ENCODE results near the gene ALKBH8.
"Not testable (repeated sequence)": the region's sequence is repeated elsewhere in the genome, so short reads cannot be mapped to it uniquely, and the experiment has no call there.

ALKBH8 gene, protein sequence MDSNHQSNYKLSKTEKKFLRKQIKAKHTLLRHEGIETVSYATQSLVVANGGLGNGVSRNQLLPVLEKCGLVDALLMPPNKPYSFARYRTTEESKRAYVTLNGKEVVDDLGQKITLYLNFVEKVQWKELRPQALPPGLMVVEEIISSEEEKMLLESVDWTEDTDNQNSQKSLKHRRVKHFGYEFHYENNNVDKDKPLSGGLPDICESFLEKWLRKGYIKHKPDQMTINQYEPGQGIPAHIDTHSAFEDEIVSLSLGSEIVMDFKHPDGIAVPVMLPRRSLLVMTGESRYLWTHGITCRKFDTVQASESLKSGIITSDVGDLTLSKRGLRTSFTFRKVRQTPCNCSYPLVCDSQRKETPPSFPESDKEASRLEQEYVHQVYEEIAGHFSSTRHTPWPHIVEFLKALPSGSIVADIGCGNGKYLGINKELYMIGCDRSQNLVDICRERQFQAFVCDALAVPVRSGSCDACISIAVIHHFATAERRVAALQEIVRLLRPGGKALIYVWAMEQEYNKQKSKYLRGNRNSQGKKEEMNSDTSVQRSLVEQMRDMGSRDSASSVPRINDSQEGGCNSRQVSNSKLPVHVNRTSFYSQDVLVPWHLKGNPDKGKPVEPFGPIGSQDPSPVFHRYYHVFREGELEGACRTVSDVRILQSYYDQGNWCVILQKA

DNA sequence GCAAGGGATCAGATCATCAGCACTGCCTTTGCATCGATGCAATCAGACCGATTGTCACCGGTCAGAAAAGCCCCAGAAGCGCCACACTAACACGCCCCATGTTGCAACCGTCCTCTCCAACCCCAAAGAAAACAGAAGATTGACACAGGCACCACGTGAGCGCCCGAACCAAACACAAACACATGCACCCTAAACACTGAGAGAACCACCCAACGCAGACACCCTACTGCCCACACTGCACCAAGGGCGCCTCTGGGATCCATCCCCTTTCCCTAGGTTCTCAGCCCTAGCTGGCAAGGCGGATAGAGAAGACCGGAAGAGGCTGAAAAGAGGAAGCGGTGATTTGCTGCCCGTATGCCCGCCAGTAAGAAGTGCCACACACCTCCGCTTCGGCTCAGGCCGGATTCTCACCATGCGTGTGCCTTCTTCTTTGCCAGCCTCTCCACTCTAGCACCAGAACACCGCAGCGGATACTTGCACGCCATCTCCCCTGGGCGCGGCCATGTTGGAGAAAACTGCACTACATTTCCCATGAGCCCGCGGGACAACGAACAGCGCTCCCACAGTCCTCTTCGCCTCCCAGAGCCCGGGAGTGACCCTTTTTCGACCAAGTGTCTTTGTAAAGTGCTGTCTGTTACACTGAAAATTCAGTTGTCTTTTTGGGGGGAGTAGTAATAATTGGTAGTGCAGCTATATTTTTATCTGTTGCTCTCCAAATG lies at the start of gene ALKBH8:
Gene ALKBH8, minus strand, starts transcription at position 517 of the 719 bp plus-strand sequence. CDS start 4,842 bp downstream, outside the sequence.
- peak; percentile 62 to 65 for DNase-seq (ENCODE audit: low read depth in 2 of 2)

DNA sequence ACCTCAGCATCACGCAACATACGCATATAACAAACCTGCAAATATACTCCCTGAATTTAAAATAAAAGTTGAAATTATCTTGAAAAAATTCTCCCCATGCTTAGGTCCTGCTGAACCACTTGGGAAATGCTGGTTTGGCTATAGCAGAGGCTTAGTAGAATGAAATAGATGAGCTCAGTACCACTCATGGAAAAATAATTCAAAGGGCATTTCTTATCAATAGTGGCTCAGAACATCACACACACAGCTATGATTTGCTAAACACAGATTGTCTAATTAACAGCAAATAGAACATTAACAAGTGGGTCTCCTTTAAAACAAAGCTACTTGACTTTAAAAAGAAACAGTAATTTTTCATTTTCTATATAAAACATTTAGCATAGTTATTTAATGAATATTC lies 46.9 kb upstream of the ALKBH8 start:
- DNase-seq (ENCODE audit: low read depth in 2 of 2), result no peak

DNA sequence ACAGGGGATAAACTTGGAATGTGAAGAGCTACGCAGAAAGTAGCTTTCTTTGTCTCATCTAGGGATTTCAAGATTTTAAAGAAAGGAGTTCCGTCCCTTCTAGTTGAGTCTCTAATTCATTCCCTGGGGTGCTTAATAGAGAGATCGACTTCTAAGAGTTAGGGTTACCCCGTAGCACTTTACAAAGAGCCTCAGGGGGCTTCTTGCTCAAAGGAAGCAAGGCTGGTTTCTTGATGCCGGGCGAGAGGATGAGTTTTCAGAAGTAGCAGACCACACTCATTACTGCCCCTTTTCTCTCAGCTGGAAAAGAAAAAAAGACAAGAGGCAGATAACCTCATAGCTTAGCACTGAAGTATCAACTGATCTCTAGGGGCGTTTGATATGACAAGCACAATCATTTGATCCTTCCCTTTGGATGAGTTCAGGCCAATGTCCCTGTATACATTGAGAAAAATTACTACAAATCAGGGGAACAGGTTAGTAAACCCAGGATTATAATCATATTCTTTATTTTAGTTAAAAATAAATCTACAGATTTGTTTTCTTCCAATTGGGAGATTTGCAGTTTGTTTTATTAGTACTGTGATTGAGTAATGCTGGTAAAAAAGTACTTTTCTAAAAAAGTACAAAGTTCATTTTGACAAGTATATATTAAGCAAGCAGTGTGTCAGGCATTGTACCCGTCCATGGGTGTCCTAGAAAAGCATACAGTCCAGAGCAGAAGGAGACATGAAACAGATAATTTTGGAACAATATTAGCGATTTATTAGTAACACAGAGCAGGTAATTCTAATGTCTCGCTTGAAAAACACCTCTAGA lies 44.1 kb upstream of the ALKBH8 start:
- DNase-seq (ENCODE audit: low read depth in 2 of 2), result no peak

DNA sequence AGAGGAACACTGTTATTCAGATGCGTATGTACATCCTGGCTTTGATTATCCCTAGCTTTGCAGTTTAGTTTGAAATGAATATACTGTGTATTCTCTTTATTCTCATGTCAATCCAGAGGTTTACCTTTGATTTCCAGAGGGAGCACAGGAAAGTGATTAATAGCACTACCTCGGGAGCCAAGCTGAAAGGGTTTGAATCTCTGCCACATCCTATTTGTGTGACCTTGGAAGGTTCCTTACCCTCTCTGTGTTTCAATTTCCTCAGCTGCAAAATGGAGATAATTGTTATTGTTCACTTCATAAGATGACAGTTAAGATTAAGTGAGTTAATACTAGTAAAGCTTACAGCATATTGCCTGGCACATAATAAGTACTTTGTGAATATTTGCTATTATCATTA lies 43.3 kb upstream of the ALKBH8 start:
- DNase-seq (ENCODE audit: low read depth in 2 of 2), result no peak

DNA sequence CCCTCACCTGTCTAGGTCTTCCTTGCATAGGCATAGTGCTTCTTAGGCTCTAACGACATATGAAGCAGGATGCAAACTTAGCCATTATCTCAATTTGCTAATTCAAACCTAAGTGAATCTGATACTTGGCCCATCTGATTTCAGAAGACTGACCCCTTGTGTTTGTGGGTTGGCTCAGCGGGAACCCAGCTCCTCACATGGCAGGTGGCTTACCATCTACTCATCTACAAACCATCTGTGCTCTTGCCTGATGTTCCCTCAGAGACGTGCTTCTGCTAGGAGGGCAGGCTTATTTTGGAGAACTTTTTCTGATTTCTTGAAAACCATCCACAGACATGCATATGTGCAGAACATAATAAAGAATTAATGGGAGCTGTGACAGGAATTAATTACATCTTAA lies 40.6 kb upstream of the ALKBH8 start:
- no peak for DNase-seq (ENCODE audit: low read depth in 2 of 2)

DNA sequence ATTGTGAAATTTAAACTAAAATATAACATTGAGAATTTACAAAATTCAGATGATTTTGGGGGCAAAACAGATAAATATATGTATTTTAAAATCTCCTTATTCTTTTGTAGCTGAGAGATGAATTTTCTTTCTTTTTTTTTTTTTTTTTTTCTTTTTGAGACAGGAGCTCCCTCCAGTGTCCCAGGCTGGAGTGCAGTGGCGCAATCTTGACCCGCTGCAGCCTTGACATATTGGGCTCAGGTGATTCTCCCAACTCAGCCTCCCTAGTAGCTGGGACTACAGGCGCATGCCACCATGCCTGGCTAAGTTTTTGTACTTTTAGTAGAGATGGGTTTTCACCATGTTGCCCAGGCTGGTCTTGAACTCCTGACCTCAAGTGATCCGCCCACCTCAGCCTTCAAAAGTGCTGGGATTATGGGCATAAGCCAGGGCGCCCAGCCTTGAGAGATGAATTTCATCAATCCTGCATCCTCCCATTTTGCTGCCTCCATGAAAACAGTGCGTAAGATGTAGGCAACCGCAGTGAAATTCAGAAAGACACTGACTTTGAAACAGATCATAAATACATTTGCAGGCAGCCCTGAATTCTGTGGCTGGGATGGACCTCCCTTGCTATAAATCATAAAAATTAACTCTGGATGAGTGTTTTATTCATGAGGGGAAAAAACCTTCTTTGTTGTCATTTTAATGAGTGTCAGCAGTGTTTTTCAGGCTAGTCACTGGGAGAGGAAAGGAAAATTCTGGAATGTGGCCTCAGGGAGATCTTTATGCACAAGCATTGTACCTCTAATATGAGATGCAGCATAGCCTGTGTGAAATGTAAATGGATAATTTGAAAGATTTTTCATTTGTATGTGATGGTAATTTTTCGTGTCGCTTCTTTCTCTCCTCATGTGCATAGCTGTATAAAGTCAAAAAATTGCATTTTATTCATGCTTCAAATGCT lies 39.8 kb upstream of the ALKBH8 start:
- no peak for DNase-seq (ENCODE audit: low read depth in 2 of 2)

DNA sequence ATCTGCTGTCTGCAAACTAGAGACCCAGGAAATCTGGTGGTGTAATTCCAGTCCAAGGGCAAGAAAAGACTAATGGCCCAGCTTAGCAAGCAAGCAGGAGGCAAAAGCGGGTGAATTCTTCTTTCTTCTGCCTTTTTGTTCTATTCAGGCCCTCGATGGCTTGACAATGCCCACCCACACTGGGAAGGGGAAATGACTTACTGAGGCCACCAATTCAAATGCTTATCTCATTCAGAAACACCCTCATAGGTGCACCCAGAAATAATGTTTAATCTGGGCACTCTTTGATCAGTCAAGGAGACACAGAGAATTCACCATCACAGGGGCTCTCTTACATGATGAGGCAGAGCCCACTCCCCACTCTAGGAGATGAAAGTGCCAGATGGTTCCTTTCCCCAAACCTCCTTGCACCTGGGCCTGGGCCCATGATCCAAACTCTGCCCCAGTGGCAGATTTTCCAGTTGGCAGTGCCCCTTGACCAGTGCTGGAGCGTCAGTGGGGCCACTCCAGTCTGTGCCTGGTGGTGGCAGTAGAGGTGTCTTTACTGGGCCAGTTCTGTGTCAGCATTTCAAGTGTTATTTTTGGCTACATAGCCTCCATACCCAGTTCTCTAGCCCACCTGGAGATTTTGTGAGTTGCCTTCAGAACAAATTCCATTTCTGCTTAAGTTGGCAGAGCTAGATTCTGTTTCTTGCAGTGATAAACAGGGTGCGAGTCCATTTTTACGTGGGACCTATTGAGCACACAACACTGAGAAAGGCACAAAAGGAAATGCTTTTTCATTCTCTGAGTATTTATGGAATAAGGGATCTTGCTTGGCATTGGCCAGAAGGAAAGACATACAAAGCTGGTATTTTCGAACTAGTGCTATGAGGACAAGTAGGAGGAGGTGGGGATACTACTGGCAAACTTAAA lies 32.9 kb upstream of the ALKBH8 start:
- DNase-seq (ENCODE audit: low read depth in 2 of 2), result no peak

DNA sequence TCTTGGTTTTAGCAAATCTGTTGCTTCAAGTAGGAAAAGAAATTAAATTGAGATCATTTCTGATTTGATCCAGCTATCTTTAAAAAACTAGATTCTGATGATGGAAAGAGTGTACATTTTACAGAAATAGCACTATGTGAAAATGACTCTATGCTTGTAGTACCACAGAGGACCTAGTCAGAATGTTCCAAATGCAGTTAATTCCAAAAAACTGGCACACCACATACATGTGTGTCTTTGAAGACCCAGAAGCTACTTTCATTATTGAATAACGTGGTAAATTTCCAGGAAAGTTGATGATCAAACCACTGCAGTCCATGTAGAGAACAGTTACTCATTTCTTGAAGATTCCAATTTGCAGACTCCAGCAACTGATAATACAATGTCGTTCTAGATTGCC lies 29.2 kb upstream of the ALKBH8 start:
- no peak for DNase-seq (ENCODE audit: low read depth in 2 of 2)

DNA sequence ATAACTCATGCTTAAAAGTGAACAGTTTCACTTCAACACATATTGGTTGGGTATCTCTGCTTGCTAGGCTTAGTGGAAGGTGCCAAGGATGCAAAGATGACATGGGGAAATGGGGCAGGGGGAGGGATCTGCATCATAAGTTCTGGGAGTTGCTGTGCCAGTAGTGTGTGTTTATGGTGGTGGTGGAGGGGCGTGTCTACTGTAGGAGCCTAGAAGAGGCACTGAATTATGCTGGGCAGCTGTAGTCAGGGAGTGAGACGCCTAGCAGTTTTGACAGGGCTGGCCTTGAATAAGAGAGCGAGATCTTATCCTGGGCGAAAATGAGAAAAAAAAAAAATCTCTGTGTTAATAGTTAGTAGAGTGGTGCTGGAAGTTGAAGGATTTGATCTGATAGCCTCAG lies 28.4 kb upstream of the ALKBH8 start:
- DNase-seq (ENCODE audit: low read depth in 2 of 2), result no peak

DNA sequence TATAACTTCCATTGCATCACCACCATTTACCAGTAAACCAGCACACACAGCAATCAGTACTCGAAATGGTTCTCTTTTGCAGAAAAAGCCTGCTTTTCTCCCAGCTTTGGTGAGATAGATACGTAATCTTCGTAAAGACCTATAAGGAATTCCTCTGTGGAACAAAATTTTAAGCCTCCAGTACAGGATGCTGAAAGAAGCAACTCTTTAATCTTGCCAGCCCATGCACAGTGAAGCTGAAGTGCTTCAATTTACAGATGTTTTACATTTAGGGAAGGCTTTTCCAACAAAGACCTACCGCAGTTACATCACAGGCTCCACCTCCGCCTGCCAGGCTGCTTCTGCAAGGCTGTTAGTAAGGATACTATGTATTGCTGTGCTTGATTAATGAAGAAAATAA lies 27.3 kb upstream of the ALKBH8 start:
- DNase-seq (ENCODE audit: low read depth in 2 of 2), result no peak

DNA sequence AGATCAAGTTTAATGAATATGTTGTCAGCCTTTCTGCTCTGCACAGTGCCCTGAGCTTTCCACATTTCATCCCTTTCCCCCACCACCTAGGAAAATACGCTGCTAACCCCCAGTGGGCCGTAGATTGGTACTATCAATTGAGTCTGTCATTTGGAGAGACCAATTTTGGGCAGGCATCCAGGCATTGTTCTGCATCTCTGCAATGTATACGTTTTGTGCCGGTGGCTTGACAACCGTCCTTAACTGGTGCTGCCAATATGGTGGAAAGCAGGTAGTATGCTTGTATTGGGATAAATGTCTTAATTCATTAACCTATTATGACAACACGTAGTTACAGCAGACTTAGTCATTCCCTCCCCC lies 26.7 kb upstream of the ALKBH8 start:
- DNase-seq (ENCODE audit: low read depth in 2 of 2), result no peak

DNA sequence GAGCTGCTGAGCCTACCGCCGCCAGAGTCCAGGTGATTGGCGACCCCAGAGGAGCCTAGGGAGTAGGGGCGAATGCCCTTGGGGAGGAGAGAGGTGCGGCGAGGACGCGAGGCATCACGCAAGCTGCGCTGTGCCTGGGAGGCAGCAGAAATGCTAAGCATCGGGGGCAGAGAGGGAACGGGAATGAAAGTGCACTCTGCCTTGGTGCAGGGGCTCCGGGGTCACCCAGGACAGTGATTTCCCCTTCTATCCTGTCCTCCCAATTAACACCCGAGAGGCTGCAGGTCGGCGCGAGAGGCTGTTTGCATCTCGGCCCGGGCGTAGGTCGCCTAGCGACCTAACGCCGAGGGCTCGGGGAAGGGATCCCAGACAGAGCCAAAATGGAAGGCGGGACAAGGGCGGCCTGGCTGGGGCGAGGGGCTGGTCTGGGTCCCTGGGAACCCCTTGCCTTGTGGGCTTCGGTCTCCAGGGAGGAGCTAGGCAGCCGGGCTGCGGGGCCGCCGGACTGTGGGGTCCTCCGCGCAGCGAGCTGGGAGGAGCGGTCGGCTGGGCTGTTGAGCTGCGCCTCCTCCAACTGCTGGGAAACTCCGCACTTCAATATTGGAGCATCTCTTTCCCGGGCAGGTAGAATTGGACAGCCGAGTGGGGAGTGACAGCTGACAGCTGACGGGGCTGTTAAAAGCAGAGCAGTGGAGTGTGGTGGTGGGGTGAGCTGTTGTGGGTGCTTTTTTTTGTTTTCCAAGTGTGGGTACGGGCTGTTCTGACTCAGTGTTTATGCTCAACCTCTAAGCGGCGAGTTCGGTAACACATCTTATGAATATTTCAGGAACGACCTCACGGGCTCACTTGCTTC lies 26.1 kb upstream of the ALKBH8 start:
- peak; percentile 13 to 25 for DNase-seq (ENCODE audit: low read depth in 2 of 2)

DNA sequence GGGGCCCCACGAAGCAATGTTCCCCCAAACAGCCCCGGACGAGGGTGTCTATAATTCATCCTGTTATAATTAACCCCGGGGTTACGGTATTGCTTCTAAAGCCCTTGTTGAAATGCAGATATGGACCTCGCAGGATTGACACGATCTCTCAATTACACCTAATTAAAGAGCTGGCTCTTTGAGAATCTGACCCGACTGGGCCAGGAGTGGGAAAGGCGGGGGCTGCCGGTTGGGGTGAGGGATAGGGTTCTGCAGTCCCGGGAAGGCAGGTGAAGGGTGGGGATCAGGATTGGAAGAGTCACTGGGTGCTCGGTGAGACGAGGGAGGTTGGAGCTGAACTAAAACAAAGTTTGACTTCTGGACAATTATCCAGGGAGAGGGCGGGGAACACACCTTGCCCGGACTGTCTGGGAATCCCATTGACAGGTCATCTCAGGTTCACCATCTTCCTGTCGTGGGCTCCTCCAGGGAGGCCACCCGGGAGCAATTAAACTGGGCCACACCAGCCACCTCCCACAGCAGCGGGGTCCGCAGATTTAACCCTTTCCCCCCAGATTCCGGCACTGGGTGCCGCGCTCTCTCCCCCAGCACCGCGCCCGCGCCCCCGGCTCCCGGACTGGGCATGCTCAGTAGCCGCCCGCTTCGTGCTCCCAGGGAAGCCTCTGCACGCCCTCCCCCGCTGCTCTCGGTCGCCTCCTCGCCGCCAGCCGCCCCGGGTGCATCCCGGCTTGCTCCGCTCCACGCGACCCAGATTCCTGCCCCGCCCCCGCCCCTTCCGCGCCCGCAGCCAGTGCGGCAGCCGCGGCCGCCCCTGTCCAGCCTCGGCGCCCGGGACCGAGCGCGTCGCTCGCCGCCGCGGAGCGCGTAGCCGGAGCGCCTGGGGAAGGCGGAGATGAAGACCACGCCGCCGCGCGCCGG lies 25.2 kb upstream of the ALKBH8 start, which contains the start of gene ELMOD1:
Gene ELMOD1, plus strand, starts transcription at position 688 of the 918 bp plus-strand sequence. CDS start 27,043 bp downstream, outside the sequence.
- DNase-seq (ENCODE audit: low read depth in 2 of 2), result peak in 1 of 2 donors; percentile 25

DNA sequence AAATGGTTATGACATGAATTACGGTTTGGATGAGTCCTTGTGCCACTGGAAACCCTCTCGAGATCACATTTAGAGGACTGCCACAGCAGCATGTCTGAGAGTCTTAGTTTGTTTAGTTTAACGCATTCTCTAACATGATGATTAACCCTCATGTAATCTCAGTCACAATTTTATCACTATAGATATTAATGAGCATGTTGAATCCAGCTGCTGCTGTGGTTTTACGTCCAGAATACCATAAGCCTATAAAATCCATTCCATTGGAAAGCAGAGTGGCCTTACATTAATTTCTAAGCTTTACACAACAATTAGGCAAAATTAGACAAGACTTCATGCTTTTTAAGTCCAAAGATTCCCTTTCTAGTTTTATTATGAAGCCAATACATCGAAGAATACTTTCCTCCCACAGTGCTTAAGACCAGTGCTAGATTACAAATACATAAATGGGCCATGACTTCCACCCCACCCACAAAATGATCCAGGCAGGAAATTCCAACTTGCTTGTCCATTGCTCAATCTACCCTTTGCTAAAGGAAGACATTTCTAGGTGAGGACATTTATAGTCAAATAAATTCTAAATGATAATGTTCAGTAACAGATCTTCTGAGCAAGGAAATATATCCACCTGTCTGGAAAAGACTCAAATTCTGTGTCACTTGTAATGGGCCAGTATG lies 21.9 kb upstream of the ALKBH8 start:
- DNase-seq (ENCODE audit: low read depth in 2 of 2), result no peak

DNA sequence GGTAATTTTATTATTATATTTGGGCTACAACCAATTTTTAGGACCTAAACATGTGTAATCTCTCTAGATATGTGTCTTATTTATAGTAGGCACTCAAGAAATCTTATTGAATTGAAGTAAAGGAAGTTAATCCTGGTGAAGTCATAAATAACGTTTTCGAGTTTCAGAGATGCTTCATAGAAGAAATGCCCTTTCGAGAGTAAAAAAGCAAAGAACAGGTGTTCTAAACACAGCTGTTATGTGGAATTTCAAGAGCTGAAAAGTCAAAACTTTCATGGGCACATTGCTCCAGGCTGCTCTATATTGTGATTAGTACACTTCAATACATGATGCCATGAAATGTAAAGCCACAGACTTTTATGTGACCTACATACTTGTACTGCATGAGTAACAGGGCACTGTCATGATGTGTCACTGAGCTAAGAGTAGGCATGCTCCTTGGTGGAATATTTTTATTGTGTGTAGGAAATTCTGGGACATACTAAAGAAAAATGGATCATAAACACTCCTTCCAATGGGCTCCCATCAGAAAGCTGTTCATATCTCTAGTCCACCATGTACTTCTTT lies 18.2 kb upstream of the ALKBH8 start:
- DNase-seq (ENCODE audit: low read depth in 2 of 2), result no peak

DNA sequence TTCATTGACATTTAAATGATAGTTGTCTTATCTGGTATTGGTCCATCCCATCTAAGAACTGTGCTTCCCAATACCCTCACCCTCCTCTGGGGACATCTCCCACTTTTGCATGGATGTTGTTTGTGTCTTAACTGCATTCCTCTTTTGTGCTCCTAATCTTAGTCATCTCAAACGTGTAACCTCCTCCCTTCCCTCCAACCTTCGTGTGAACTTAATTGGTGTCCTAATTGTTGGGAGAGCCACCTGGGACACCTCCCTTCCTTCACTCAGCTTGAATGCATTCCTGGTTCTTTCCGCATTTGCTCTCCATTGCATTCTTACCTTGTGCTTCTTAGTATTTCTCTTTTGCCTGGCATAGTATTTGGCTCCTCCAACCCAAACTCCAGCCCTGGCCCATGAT lies 15.6 kb upstream of the ALKBH8 start:
- DNase-seq (ENCODE audit: low read depth in 2 of 2), result no peak

DNA sequence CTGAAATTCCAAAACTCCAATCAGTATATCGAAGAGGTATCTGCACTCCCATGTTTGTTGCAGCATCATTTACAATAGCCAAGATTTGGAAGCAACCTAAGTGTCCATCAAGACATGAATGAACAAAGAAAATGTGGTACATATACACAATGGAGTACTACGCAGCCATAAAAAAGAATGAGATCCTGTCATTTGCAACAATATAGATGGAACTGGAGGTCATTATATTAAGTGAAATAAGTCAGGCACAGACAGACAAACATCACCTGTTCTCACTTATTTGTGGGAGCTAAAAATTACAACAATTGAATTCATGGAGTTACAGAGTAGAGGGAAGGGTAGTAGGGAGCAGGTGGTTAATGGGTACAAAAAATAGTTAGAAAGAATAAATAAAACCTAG lies 13.6 kb upstream of the ALKBH8 start:
- not testable (repeated sequence) for DNase-seq (ENCODE audit: low read depth in 2 of 2)
